OCI-LY1 (cell line): ENCODE measurements around the gene MKI67.

ENCODE experiments used
- H2AFZ ChIP-seq: fragments of 200-600 bp; sonication (generic), shearing (Covaris generic); 2 replicates; pipeline ENCODE4 v1.6.0; 2014; ENCODE audit warnings: antibody characterized with exemption, mild to moderate bottlenecking, low read length
- H3F3A ChIP-seq: fragments of 200-600 bp; sonication (generic), shearing (Covaris generic); 2 replicates; pipeline ENCODE4 v1.6.0; 2014; ENCODE audit warnings: mild to moderate bottlenecking, antibody characterized with exemption, low read length, moderate library complexity; ENCODE audit not compliant: insufficient read depth
- H3K27ac ChIP-seq: fragments of 200-600 bp; sonication (generic); 2 replicates; pipeline ENCODE4 v1.5.1; 2014; ENCODE audit warnings: low read length, mixed run types, mild to moderate bottlenecking, low read depth; ENCODE audit not compliant: poor library complexity, severe bottlenecking
- H3K27me3 ChIP-seq: fragments of 200-600 bp; sonication (generic); 2 replicates; pipeline ENCODE4 v1.6.0; 2014; ENCODE audit warnings: antibody characterized with exemption, mild to moderate bottlenecking, low read length, moderate library complexity; ENCODE audit not compliant: insufficient read depth
- H3K36me3 ChIP-seq: fragments of 200-600 bp; sonication (generic); 2 replicates; pipeline ENCODE4 v1.6.1; 2014; ENCODE audit warnings: mild to moderate bottlenecking, antibody characterized with exemption, low read length, moderate library complexity, mixed read lengths; ENCODE audit not compliant: insufficient read depth
- H3K4me1 ChIP-seq: fragments of 200-600 bp; sonication (generic); 2 replicates; pipeline ENCODE4 v1.5.1; 2014; ENCODE audit warnings: mild to moderate bottlenecking, low read length, moderate library complexity; ENCODE audit not compliant: insufficient read depth, severe bottlenecking
- H3K4me2 ChIP-seq: fragments of 200-600 bp; sonication (generic), shearing (Covaris generic); 2 replicates; pipeline ENCODE4 v1.6.1; 2014; ENCODE audit warnings: low read length
- H3K4me3 ChIP-seq: fragments of 200-600 bp; sonication (generic); 2 replicates; pipeline ENCODE4 v1.5.1; 2014; ENCODE audit warnings: low read length, low read depth, mild to moderate bottlenecking, mixed read lengths; ENCODE audit not compliant: poor library complexity, severe bottlenecking
- H3K79me2 ChIP-seq: fragments of 200-600 bp; shearing (Covaris generic); 2 replicates; pipeline ENCODE4 v1.6.1; 2016; ENCODE audit warnings: mixed run types, low read length, mixed read lengths; ENCODE audit not compliant: insufficient read depth
- H3K9ac ChIP-seq: fragments of 200-600 bp; sonication (generic), shearing (Covaris generic); 2 replicates; pipeline ENCODE4 v1.6.1; 2014; ENCODE audit warnings: mild to moderate bottlenecking, low read length, mixed read lengths
- H3K9me2 ChIP-seq: fragments of 200-600 bp; sonication (generic), shearing (Covaris generic); 2 replicates; pipeline ENCODE4 v1.6.1; 2014; ENCODE audit warnings: low read depth, mild to moderate bottlenecking, low read length, mixed read lengths
- H3K9me3 ChIP-seq: fragments of 200-600 bp; shearing (Covaris generic); 2 replicates; pipeline ENCODE4 v1.6.1; 2014; ENCODE audit warnings: low read length, mixed read lengths
- H4K20me1 ChIP-seq: fragments of 200-600 bp; sonication (generic), shearing (Covaris generic); 2 replicates; pipeline ENCODE4 v1.6.0; 2016; ENCODE audit warnings: mild to moderate bottlenecking, low read length; ENCODE audit not compliant: insufficient read depth
- EZH2 ChIP-seq: fragments of 200-600 bp; sonication (generic), shearing (Covaris generic); IDR thresholded peaks from 2 replicates; pipeline ENCODE4 v1.8.0; 2017; ENCODE audit warnings: borderline replicate concordance, mixed run types, mild to moderate bottlenecking, antibody characterized with exemption, low read length, moderate library complexity, mixed read lengths
- TF ChIP-seq, protein P1 (sequence below): fragments of 200-600 bp; sonication (generic), shearing (Covaris generic); IDR thresholded peaks from 2 replicates; pipeline ENCODE4 v1.5.1; 2017; ENCODE audit warnings: mild to moderate bottlenecking, antibody characterized with exemption, low read length, moderate library complexity, mixed read lengths

Gene MKI67

DNA sequence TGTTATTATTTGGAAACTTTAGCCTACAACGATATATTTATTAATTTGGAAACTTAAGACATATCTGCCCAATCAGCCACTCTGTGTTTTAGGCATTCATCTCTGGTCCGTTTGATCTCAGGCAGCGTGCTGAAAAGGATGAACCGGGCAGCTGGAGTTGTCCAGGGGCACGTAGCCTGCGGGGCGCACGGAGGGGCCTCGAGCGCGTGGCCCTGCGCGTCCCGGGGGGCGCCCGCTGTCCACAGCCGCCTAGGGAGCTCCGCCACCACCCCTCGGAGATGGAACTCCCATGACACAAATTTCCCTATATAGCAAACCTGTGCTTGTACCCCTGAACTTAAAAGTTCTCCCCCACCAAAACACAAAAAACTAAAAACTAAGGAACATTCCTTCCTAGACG, 24.3 kb upstream of the MKI67 start:
- Histone ChIP-seq H3K9ac (no peak overlapping the region), H3K4me1 (peaks cover 14% of the 10 kb centered on the region), H3K9me3 (no peaks in the 10 kb centered on the region), H4K20me1 (no peaks in the 10 kb centered on the region), H3K4me3 (peak overlapping the region; percentile 56), H3K36me3 (no peaks in the 10 kb centered on the region), H3K9me2 (no peaks in the 10 kb centered on the region), H3K79me2 (no peaks in the 10 kb centered on the region), H3K27me3 (peaks cover 6% of the 10 kb centered on the region; the same call in 1 of the 2 replicates), H3K27ac (no peak overlapping the region), H3K4me2 (peak overlapping the region; percentile 68; the same call in 1 of the 2 replicates), H3F3A (no peaks in the 10 kb centered on the region), H2AFZ (no peak overlapping the region)
- TF ChIP-seq, protein P1, sequence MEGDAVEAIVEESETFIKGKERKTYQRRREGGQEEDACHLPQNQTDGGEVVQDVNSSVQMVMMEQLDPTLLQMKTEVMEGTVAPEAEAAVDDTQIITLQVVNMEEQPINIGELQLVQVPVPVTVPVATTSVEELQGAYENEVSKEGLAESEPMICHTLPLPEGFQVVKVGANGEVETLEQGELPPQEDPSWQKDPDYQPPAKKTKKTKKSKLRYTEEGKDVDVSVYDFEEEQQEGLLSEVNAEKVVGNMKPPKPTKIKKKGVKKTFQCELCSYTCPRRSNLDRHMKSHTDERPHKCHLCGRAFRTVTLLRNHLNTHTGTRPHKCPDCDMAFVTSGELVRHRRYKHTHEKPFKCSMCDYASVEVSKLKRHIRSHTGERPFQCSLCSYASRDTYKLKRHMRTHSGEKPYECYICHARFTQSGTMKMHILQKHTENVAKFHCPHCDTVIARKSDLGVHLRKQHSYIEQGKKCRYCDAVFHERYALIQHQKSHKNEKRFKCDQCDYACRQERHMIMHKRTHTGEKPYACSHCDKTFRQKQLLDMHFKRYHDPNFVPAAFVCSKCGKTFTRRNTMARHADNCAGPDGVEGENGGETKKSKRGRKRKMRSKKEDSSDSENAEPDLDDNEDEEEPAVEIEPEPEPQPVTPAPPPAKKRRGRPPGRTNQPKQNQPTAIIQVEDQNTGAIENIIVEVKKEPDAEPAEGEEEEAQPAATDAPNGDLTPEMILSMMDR: no peak
- no peak for TF ChIP-seq EZH2

DNA sequence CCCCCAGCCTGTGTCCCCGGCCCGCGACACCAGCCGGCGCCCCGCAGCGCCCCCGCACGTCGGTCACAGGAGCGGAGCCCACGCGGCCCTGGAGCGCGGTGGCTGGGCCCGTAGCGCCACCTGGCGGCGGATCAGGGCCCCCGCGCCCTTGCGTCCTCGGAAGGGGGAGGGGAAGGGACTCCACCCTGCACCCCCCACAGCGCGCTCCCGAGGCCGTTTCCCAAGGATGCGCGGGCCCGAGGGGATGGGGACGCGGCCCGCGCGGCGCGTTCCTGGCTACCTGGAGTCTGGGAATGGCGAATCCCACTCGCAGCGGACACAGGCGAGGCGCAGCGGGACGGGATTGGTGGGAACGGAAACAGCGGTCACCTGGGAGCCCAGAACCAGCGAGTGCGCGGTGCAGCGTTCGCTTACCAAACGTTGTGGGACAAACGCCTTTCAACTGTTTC, 23.8 kb upstream of the MKI67 start:
- H3K79me2 ChIP-seq: no peaks in the 10 kb centered on the region
- no peak overlapping the region for H2AFZ ChIP-seq
- H3K9ac ChIP-seq: no peak overlapping the region
- no peaks in the 10 kb centered on the region for H3K9me3 ChIP-seq
- peaks cover 6% of the 10 kb centered on the region; the same call in 1 of the 2 replicates for H3K27me3 ChIP-seq
- no peak for TF ChIP-seq EZH2
- TF ChIP-seq, protein P1: peak; percentile 81
- H3K9me2 ChIP-seq: no peaks in the 10 kb centered on the region
- H3F3A ChIP-seq: no peaks in the 10 kb centered on the region
- H3K4me1 ChIP-seq: peaks cover 14% of the 10 kb centered on the region
- H3K4me3 ChIP-seq: peak overlapping the region; percentile 56
- no peaks in the 10 kb centered on the region for H3K36me3 ChIP-seq
- H4K20me1 ChIP-seq: no peaks in the 10 kb centered on the region
- no peak overlapping the region for H3K27ac ChIP-seq
- H3K4me2 ChIP-seq: peak overlapping the region; percentile 68; the same call in 1 of the 2 replicates

DNA sequence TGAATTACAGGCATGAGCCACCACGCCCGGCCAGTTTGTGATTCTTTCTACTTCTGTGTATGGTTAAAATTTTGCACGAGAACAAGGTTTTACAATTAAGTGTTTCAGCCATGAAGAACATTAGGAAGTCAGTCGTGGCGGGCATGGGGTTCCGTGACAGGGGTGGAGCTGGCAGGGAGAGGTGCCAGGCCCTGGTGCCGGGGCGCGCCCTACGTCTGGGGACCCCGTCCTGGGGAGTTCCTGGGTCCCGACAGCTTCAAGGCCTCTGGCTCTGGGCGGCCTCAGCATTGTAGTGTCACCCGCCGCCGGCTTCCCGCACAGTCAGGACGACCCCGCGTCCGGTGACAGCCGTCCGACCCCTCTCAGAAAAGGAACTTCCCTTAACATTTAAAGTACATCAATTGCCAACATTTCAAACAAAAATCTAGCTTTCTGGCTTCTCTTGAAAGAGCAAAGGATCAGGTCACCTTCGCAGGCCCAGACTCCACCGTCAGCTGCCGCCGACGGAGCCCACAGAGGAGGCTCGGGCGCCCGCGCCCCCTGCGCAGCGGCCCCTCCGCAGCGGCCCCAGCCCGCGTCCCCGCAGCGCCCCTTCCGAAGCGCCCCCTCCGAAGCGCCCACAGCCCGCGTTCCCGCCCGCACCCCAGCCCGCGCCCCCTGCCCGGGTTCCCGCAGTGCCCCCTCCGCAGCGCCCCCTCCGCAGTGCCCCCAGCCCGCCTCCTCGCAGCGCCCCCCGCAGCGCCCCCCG, 23.2 kb upstream of the MKI67 start:
- Histone ChIP-seq H3K27ac (no peak overlapping the region), H3F3A (no peaks in the 10 kb centered on the region), H3K4me3 (no peak overlapping the region), H3K27me3 (peaks cover 6% of the 10 kb centered on the region; the same call in 1 of the 2 replicates), H3K9me2 (no peaks in the 10 kb centered on the region), H3K4me1 (peaks cover 14% of the 10 kb centered on the region), H2AFZ (no peak overlapping the region), H4K20me1 (no peaks in the 10 kb centered on the region), H3K36me3 (no peaks in the 10 kb centered on the region), H3K79me2 (no peaks in the 10 kb centered on the region), H3K9ac (no peak overlapping the region), H3K4me2 (no peak overlapping the region), H3K9me3 (no peaks in the 10 kb centered on the region)
- TF ChIP-seq, protein P1: no peak
- no peak for TF ChIP-seq EZH2
